Kidney (tissue), 14 donors: ENCODE data around the gene RIN1. TPM values are rescaled to one million over a fixed set of nuclear protein-coding genes. Genes with fewer than 3 reads are reported as not detected.

Experiments used
- DNase-seq, 5 donors: peaks; one replicate each; pipeline ENCODE4 v3.0.0-alpha.2; 2013 to 2020
- FAIRE-seq: peaks from 2 replicates; lab custom pipeline; 2012; peaks lifted over from hg19 to GRCh38; lab: Jason Lieb, UNC
- H3K27ac ChIP-seq, 2 donors: one replicate each; pipeline ENCODE4 v1.7.0; 2013; ENCODE audit warnings: low read depth in 2 of 2, low read length in 2 of 2, inconsistent platforms in 1 of 2
- H3K27me3 ChIP-seq: one replicate; pipeline ENCODE4 v1.7.1; 2013; ENCODE audit warnings: low read length, inconsistent platforms; ENCODE audit not compliant: control insufficient read depth, insufficient read depth
- H3K36me3 ChIP-seq, 3 donors: one replicate each; pipeline versions ENCODE4 v1.7.0 to v1.7.1; 2013; ENCODE audit warnings: low read length in 3 of 3, control low read depth in 1 of 3, inconsistent platforms in 1 of 3; ENCODE audit not compliant: insufficient read depth in 3 of 3, control insufficient read depth in 2 of 3
- H3K4me1 ChIP-seq, 3 donors: one replicate each; pipeline versions ENCODE4 v1.7.0 to v1.7.1; 2013; ENCODE audit warnings: low read length in 3 of 3, inconsistent platforms in 1 of 3, low read depth in 1 of 3; ENCODE audit not compliant: control insufficient read depth in 2 of 3, insufficient read depth in 2 of 3
- H3K4me3 ChIP-seq, 3 donors: one replicate each; pipeline versions ENCODE4 v1.7.0 to v1.8.1; 2013; ENCODE audit warnings: low read length in 3 of 3, control low read depth in 1 of 3, inconsistent platforms in 1 of 3
- H3K9ac ChIP-seq, 3 donors: one replicate each; pipeline versions ENCODE4 v1.7.0 to v1.7.1; 2013; ENCODE audit warnings: low read length in 3 of 3, control low read depth in 1 of 3, inconsistent platforms in 1 of 3
- H3K9me3 ChIP-seq, 3 donors: one replicate each; pipeline versions ENCODE4 v1.7.0 to v1.7.1; 2013; ENCODE audit warnings: low read length in 3 of 3, control low read depth in 1 of 3, inconsistent platforms in 1 of 3; ENCODE audit not compliant: control insufficient read depth in 2 of 3, insufficient read depth in 1 of 3
- CTCF ChIP-seq: IDR thresholded peaks from 3 replicates; pipeline ENCODE4 v1.5.1; 2012; ENCODE audit warnings: mild to moderate bottlenecking, moderate library complexity, borderline replicate concordance; ENCODE audit not compliant: insufficient read depth; ENCODE audit errors: extremely low read depth
- intact Hi-C: fragments of 100-400 bp; cut with DNase I; formaldehyde crosslinking; loops from one replicate; pipeline ENCODE4 v1.11.1; 2022
- polyA plus RNA-seq: library from polyadenylated mRNA; stranded (reverse); fragments of 350-450 nt; fragmentation: Illumina TruSeq; extraction: RNeasy Lipid Tissue Mini Kit (QIAGEN cat#74804); gene quantifications from one replicate; pipeline ENCODE4 v1.2.3, GENCODE V29; 2014; ENCODE audit warnings: low read depth, low replicate concordance; ENCODE audit not compliant: insufficient read depth
- total RNA-seq: library from RNA; stranded (reverse); fragmentation: NEBNext Ultra II Directional; extraction: Animal tissue kit (Norgen Biotek cat#: 25700); gene quantifications from one replicate; pipeline ENCODE4 v1.2.1, GENCODE V29; 2021
- donor health status: control.
- donor health status: control.
- donor health status: control.
- donor health status: control.
- donor health status: control.
- donor health status: DM: yes; HTN: yes; CAD: no.
- donor health status: Normal renal cell carcinoma (clear cell type).

RIN1 gene
- total and polyA plus RNA-seq, 2 donors from 2014 or later = 2.3 to 9.2 TPM

DNA sequence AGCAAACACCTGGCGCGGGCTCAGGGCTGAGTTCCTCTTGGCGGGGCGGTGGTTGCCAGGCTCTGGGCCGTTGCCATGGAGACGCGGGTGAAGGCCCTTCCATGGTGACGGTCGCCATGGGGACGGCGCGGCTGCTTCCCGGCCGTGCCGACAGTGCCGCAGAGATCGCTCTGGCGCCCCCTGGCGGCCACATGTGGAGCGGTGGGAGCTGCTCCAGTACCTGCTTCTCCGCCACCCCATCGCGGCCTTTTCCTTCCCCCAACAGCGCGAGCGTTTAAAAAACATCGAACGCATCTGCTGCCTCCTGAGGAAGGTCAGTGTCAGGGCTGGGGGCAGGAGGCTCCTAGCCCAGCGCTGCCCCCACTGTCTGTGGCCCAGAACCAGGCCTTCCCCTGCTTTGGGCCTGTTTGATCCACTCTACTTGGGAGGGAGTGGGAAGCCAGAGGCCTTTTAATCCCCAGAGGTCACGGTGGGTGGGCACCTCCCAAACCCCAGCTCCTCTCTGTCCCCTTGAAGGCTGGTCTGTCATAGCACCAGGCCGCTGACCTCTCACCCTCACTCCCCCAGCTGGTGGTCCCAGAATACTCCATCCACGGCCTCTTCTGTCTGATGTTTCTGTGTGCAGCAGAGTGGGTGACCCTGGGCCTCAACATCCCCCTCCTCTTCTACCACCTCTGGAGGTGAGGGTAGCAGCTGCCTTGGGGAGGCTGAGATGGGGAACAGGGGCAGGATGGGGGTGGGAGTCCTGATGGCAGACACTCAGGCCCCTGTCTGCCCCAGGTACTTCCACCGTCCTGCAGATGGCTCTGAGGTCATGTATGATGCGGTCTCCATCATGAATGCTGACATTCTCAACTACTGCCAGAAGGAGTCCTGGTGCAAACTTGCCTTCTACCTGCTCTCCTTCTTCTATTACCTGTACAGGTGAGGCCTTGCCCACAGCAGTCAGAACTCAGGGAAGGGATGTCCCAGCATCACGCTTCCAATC lies 53.5 kb downstream of the RIN1 start:
- intact Hi-C loops = no loop called here
- no peak overlapping the region for H3K27ac ChIP-seq
- no peak overlapping the region for H3K4me3 ChIP-seq
- H3K27me3 ChIP-seq = no peaks in the 10 kb centered on the region
- H3K9ac ChIP-seq = no peak overlapping the region
- FAIRE-seq (no peak), DNase-seq (peak; percentile 98 to 100 (median 99))
- peaks cover 0 to 9% (median under 1%) of the 10 kb centered on the region in 3 donors for H3K4me1 ChIP-seq
- H3K9me3 ChIP-seq = no peaks in the 10 kb centered on the region
- peaks cover 0 to 9% (median 0%) of the 10 kb centered on the region in 3 donors for H3K36me3 ChIP-seq
- peak; percentile 98 for TF ChIP-seq CTCF

Other genes with a start within 250 kb of the RIN1 start
- 30.6 TPM for gene KLC2, start 78.7 kb downstream of the RIN1 start, total RNA-seq
- 16.2 TPM for gene KLC2, start 78.7 kb downstream of the RIN1 start, polyA plus RNA-seq
- 153 TPM for gene RAB1B, start 67.8 kb downstream of the RIN1 start, total RNA-seq
- 197 TPM for gene RAB1B, start 67.8 kb downstream of the RIN1 start, polyA plus RNA-seq
- 0.63 TPM for gene CNIH2, start 58.3 kb downstream of the RIN1 start, total RNA-seq
- gene CNIH2, start 58.3 kb downstream of the RIN1 start, polyA plus RNA-seq = not detected
- 92.1 TPM for gene YIF1A, start 47.3 kb downstream of the RIN1 start, total RNA-seq
- gene YIF1A, start 47.3 kb downstream of the RIN1 start, polyA plus RNA-seq = 115 TPM
- gene TMEM151A, start 44.5 kb downstream of the RIN1 start, total RNA-seq = 0.19 TPM
- gene TMEM151A, start 44.5 kb downstream of the RIN1 start, polyA plus RNA-seq = not detected
- 22.9 TPM for gene CD248, start 19.4 kb downstream of the RIN1 start, total RNA-seq
- 14.8 TPM for gene CD248, start 19.4 kb downstream of the RIN1 start, polyA plus RNA-seq
- gene BRMS1, start 8.7 kb upstream of the RIN1 start, total RNA-seq = 32.8 TPM
- 69.7 TPM for gene BRMS1, start 8.7 kb upstream of the RIN1 start, polyA plus RNA-seq
- gene B4GAT1, start 11.2 kb upstream of the RIN1 start, total RNA-seq = 21.7 TPM
- 59.9 TPM for gene B4GAT1, start 11.2 kb upstream of the RIN1 start, polyA plus RNA-seq
- gene SLC29A2, start 35.3 kb upstream of the RIN1 start, total RNA-seq = 10.4 TPM
- 17.5 TPM for gene SLC29A2, start 35.3 kb upstream of the RIN1 start, polyA plus RNA-seq
- gene NPAS4, start 84.6 kb upstream of the RIN1 start, total RNA-seq = 0.19 TPM
- gene NPAS4, start 84.6 kb upstream of the RIN1 start, polyA plus RNA-seq = not detected
- 34.1 TPM for gene MRPL11, start 102.4 kb upstream of the RIN1 start, total RNA-seq
- 97.3 TPM for gene MRPL11, start 102.4 kb upstream of the RIN1 start, polyA plus RNA-seq
- 8.1 TPM for gene PELI3, start 130.5 kb upstream of the RIN1 start, total RNA-seq
- 9.1 TPM for gene PELI3, start 130.5 kb upstream of the RIN1 start, polyA plus RNA-seq
- gene DPP3, start 144.0 kb upstream of the RIN1 start, total RNA-seq = 41.7 TPM
- gene DPP3, start 144.0 kb upstream of the RIN1 start, polyA plus RNA-seq = 32.9 TPM
- gene BBS1, start 174.2 kb upstream of the RIN1 start, total RNA-seq = 85.4 TPM
- gene BBS1, start 174.2 kb upstream of the RIN1 start, polyA plus RNA-seq = 30.1 TPM
- gene ZDHHC24, start 209.6 kb upstream of the RIN1 start, total RNA-seq = 18.7 TPM
- 13.2 TPM for gene ZDHHC24, start 209.6 kb upstream of the RIN1 start, polyA plus RNA-seq
- gene ACTN3, start 210.5 kb upstream of the RIN1 start, total RNA-seq = 0.16 TPM
- not detected for gene ACTN3, start 210.5 kb upstream of the RIN1 start, polyA plus RNA-seq
- 58.0 TPM for gene CTSF, start 232.2 kb upstream of the RIN1 start, total RNA-seq
- 80.4 TPM for gene CTSF, start 232.2 kb upstream of the RIN1 start, polyA plus RNA-seq